Measurements from ENCODE around the gene DHCR24.

The DHCR24 gene

DNA sequence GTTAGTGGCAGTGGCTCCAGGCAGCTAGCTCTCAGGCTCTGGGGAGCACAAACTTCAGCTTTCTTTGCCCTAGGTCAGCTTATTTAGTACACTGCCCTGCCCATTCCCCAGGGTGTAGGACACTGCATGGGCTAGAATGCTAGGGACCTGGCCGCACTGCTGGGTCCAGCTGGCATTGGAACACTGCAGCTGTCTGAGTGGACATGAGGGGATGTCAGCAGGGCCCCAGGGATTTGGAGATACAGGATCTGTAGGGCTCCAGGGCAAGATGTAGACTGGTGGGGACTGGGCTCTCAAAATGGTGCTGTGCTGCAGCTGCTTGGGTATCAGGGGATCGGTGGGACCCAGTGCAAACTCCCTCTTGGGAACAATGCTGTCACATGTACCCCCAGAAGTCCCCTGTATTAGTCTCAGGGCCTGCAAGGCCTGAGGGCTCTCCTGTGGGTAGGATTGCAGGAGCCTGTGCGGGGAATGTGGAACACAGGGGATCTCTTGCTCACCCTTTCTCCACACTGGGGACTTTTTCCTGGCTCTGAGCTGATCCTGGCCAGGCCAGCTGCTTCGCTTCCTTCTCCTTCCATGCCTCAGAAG, 60.7 kb downstream of the DHCR24 start:
- no peak overlapping the region for H3K4me3 ChIP-seq (ENCODE audit: low read depth, low read length)
- no peak for DNase-seq (ENCODE audit: low read depth)
- TF ChIP-seq, protein P1, sequence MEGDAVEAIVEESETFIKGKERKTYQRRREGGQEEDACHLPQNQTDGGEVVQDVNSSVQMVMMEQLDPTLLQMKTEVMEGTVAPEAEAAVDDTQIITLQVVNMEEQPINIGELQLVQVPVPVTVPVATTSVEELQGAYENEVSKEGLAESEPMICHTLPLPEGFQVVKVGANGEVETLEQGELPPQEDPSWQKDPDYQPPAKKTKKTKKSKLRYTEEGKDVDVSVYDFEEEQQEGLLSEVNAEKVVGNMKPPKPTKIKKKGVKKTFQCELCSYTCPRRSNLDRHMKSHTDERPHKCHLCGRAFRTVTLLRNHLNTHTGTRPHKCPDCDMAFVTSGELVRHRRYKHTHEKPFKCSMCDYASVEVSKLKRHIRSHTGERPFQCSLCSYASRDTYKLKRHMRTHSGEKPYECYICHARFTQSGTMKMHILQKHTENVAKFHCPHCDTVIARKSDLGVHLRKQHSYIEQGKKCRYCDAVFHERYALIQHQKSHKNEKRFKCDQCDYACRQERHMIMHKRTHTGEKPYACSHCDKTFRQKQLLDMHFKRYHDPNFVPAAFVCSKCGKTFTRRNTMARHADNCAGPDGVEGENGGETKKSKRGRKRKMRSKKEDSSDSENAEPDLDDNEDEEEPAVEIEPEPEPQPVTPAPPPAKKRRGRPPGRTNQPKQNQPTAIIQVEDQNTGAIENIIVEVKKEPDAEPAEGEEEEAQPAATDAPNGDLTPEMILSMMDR (IDR thresholded peaks at IDR 0.05; ENCODE audit: control insufficient read depth, extremely low read depth, insufficient read depth), result no peak

DNA sequence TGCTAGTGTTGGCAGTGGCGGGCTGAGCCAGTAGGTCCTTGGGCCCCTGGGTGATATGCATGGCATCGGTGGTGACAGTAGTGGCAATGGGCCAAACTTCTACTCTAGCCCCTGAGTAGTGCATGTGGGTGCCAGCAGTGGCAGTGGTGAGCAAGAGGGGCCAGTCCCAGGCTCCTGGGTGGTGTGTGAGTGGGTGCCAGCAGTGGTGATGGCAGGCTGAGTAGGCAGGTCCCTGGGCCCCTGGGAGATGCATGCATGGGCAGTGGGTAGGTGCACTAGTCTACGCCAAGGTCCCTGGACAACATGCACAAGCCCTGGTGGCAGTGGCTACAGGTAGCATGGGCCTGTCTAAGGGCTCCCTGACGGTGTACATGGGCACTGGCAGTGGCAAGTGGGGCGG, 61.3 kb downstream of the DHCR24 start:
- TF ChIP-seq, protein P1 (IDR thresholded peaks at IDR 0.05; ENCODE audit: control insufficient read depth, extremely low read depth, insufficient read depth), result no peak
- no peak overlapping the region for H3K4me3 ChIP-seq (ENCODE audit: low read depth, low read length)
- DNase-seq (ENCODE audit: low read depth), result no peak

GRCh38 chr1:54823670-54824069, 63.3 kb downstream of the DHCR24 start:
- TF ChIP-seq, protein P1 (IDR thresholded peaks at IDR 0.05; ENCODE audit: control insufficient read depth, extremely low read depth, insufficient read depth), result no peak
- H3K4me3 ChIP-seq (ENCODE audit: low read depth, low read length), result no peak overlapping the region
- no peak for DNase-seq (ENCODE audit: low read depth)

GRCh38 chr1:54819733-54820132, 67.3 kb downstream of the DHCR24 start:
- no peak overlapping the region for H3K4me3 ChIP-seq (ENCODE audit: low read depth, low read length)
- TF ChIP-seq, protein P1 (IDR thresholded peaks at IDR 0.05; ENCODE audit: control insufficient read depth, extremely low read depth, insufficient read depth), result no peak
- DNase-seq (ENCODE audit: low read depth), result no peak

- no peak for DNase-seq (ENCODE audit: low read depth)
- H3K4me3 ChIP-seq (ENCODE audit: low read depth, low read length), result no peak overlapping the region
Observed at GRCh38 chr1:54819195-54819536, 67.8 kb downstream of the DHCR24 start.

DNA sequence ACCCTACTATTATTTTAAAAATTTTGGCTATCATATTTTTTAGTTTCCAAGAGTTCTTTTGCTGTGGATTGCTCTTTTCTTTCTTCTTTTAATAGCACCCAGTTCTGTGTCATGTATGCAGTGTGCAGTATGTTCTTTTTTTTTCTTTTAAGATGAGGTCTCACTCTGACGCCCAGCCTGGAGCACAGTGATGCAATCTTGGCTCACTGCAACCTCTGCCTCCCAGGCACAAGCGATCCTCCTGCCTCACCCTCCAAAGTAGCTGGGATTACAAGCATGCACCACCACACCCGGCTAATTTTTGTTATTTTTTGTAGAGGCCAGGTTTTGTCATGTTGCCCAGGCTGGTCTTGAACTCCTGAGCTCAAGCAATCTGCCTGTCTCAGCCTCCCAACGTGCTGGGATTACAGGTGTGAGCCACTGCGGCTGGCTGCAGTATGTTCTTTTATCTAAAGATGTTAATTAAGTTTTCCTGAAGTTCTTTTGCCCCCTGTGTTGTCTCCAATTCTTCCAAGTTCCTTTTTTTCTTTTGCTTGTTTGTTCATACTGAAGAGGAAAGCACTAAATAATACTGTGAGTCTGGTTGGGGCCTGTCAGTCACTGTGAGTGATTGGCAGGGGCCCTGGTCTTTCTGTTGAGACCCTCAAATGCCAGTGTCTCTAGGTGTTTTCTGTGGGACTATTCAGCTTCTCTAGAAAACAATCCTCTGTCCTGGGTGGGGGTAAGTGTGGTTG, 68.4 kb downstream of the DHCR24 start:
- DNase-seq (ENCODE audit: low read depth), result no peak
- TF ChIP-seq, protein P1 (IDR thresholded peaks at IDR 0.05; ENCODE audit: control insufficient read depth, extremely low read depth, insufficient read depth), result no peak
- H3K4me3 ChIP-seq (ENCODE audit: low read depth, low read length), result no peak overlapping the region

More at GRCh38 chr1:54819195-54819536, 67.8 kb downstream of the DHCR24 start:
- TF ChIP-seq, protein P1 (IDR thresholded peaks at IDR 0.05; ENCODE audit: control insufficient read depth, extremely low read depth, insufficient read depth), result no peak

DNA sequence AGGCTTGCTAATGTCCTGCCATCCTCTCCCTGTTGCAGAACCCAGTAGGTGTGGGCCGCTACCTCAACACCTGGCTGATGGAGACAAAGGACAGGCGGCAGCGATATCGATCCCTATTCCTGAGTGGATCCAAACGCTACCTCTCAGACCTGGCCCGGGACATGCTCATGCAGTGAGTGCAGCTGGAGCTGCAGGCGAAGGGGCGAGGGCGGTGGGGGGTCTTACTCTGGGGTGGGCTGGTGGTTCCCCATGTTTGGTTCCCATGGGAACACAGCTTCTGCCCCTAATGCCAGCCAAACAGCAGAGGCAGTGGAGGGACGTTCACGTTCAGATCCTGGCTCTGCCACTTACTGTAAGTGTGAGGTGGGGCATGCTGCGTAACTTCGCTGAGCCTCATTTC, 70.0 kb downstream of the DHCR24 start:
- no peak overlapping the region for H3K4me3 ChIP-seq (ENCODE audit: low read depth, low read length)
- DNase-seq (ENCODE audit: low read depth), result no peak
- TF ChIP-seq, protein P1 (IDR thresholded peaks at IDR 0.05; ENCODE audit: control insufficient read depth, extremely low read depth, insufficient read depth), result no peak
